Tibial artery (tissue), 4 donors: ENCODE results near the gene KIAA1143.

Source experiments
- DNase-seq, 2 donors: peaks; one replicate each; pipeline ENCODE4 v3.0.0-alpha.2; 2019
- H3K27ac ChIP-seq, 2 donors: fragments of 200-600 bp; sonication (generic) in 1 of 2; 1 replicate in 1 of 2; 2 replicates in 1 of 2; pipeline ENCODE4 v1.5.1; 2018 to 2019; ENCODE audit warnings: mild to moderate bottlenecking in 1 of 2
- H3K27me3 ChIP-seq, 2 donors: fragments of 200-600 bp; sonication (generic) in 1 of 2; one replicate each; pipeline versions ENCODE4 v1.5.1 to v1.6.0; 2016 to 2019
- H3K36me3 ChIP-seq, 3 donors: fragments of 200-600 bp; sonication (generic) in 2 of 3; one replicate each; pipeline ENCODE4 v1.5.1; 2016 to 2019; ENCODE audit warnings: mild to moderate bottlenecking in 2 of 3
- H3K4me1 ChIP-seq, 4 donors: fragments of 200-600 bp; sonication (generic) in 2 of 4; 1 replicate in 3 of 4; 2 replicates in 1 of 4; pipeline ENCODE4 v1.5.1; 2016 to 2019
- H3K4me3 ChIP-seq, 2 donors: fragments of 200-600 bp; sonication (generic) in 1 of 2; 1 replicate in 1 of 2; 2 replicates in 1 of 2; pipeline ENCODE4 v1.5.1; 2018 to 2019; ENCODE audit warnings: mild to moderate bottlenecking in 2 of 2
- H3K9me3 ChIP-seq, 3 donors: fragments of 200-600 bp; sonication (generic) in 1 of 3; one replicate each; pipeline ENCODE4 v1.5.1; 2016 to 2019
- CTCF ChIP-seq, 2 experiments: fragments of 200-600 bp in 1 of 2; fragments of 450-650 bp in 1 of 2; IDR thresholded peaks; one replicate each; pipeline ENCODE4 v1.5.1; 2017 to 2019; ENCODE audit warnings: antibody characterized with exemption in 2 of 2, mild to moderate bottlenecking in 1 of 2, moderate library complexity in 1 of 2
- intact Hi-C: fragments of 100-400 bp; cut with DNase I; formaldehyde crosslinking; loops from one replicate; pipeline ENCODE4 v1.15.0; 2023; ENCODE audit warnings: low total_unique reads

The KIAA1143 gene

GRCh38 chr3:44762170-44762677 is 805 bp upstream of the KIAA1143 start:
- Histone ChIP-seq H3K4me3 (peak overlapping the region; percentile 83 to 94), H3K9me3 (peaks cover 0 to 4% (median 0%) of the 10 kb centered on the region in 3 donors), H3K4me1 (peaks cover 0 to 19% (median 12%) of the 10 kb centered on the region in 4 donors), H3K27me3 (no peaks in the 10 kb centered on the region), H3K36me3 (peaks cover 0 to 21% (median 15%) of the 10 kb centered on the region in 3 donors), H3K27ac (no peak overlapping the region)
- DNase-seq, result no peak
- intact Hi-C loops, result loop anchor here (5.0 kb wide), 2 partner anchors 50 to 215 kb away; partner anchors contain the start of genes EXOSC7, ZDHHC3 and ZNF502
- TF ChIP-seq CTCF (IDR thresholded peaks at IDR 0.05), result no peak

GRCh38 chr3:44761101-44761423 is 357 bp downstream of the KIAA1143 start:
- Histone ChIP-seq H3K36me3 (peaks cover 6 to 25% (median 15%) of the 10 kb centered on the region in 3 donors), H3K27me3 (no peaks in the 10 kb centered on the region), H3K4me3 (peak overlapping the region; percentile 83 to 94), H3K9me3 (peaks cover 0 to 4% (median 0%) of the 10 kb centered on the region in 3 donors), H3K4me1 (peaks cover 0 to 19% (median 12%) of the 10 kb centered on the region in 4 donors), H3K27ac (peak overlapping the region; percentile 80)
- no peak for DNase-seq
- no peak for TF ChIP-seq CTCF (IDR thresholded peaks at IDR 0.05)
- intact Hi-C loops, result loop anchor here (5.0 kb wide), 2 partner anchors 49 to 216 kb away; partner anchors contain the start of genes EXOSC7, ZDHHC3 and ZNF502

- Histone ChIP-seq H3K27ac (no peak overlapping the region), H3K36me3 (peaks cover 47 to 80% (median 57%) of the 10 kb centered on the region in 3 donors), H3K27me3 (no peaks in the 10 kb centered on the region), H3K4me3 (no peak overlapping the region), H3K9me3 (peaks cover 12 to 91% (median 66%) of the 10 kb centered on the region in 3 donors), H3K4me1 (peaks cover 0 to 6% (median 3%) of the 10 kb centered on the region in 4 donors)
- TF ChIP-seq CTCF (IDR thresholded peaks at IDR 0.05), result no peak
- DNase-seq, result no peak
- intact Hi-C loops, result no loop called here
These were observed 26.7 kb downstream of the KIAA1143 start for GRCh38 chr3:44734646-44735168.

- intact Hi-C loops, result no loop called here
- peak within 1 kb of the TSS; percentile 41 to 65 for H3K27ac ChIP-seq
- no peaks in the 10 kb centered on the region for H3K27me3 ChIP-seq
- H3K4me3 ChIP-seq, result peak within 1 kb of the TSS; percentile 69 to 77
- H3K9me3 ChIP-seq, result peaks cover 8 to 75% (median 44%) of the 10 kb centered on the region in 3 donors
- DNase-seq, result peak; percentile 94 to 95
- H3K36me3 ChIP-seq, result peaks cover 39 to 52% (median 51%) of the 10 kb centered on the region in 3 donors
- TF ChIP-seq CTCF (IDR thresholded peaks at IDR 0.05), result no peak
- peaks cover 0 to 14% (median 5%) of the 10 kb centered on the region in 4 donors for H3K4me1 ChIP-seq
These were observed 32.0 kb downstream of the KIAA1143 start, which contains the start of gene ZNF501 for GRCh38 chr3:44729384-44729910. ZNF501 (plus strand) TSS chr3:44729635; CDS start chr3:44734422, 4,787 bp downstream.

GRCh38 chr3:44722103-44722401 is 39.4 kb downstream of the KIAA1143 start:
- Histone ChIP-seq H3K4me3 (no peak overlapping the region), H3K9me3 (peaks cover 18 to 93% (median 88%) of the 10 kb centered on the region in 3 donors), H3K36me3 (peaks cover 65 to 82% (median 80%) of the 10 kb centered on the region in 3 donors), H3K27me3 (no peaks in the 10 kb centered on the region), H3K27ac (no peak overlapping the region), H3K4me1 (no peaks in the 10 kb centered on the region)
- intact Hi-C loops, result no loop called here
- DNase-seq, result no peak
- TF ChIP-seq CTCF (IDR thresholded peaks at IDR 0.05), result no peak
